ENCODE results near the gene BCO1.

The BCO1 gene

GRCh38 chr16:81310045-81310644 is 71.7 kb downstream of the BCO1 start:
- no peak for DNase-seq (ENCODE audit: low spot score)
- in situ Hi-C loops (cut with MboI; ENCODE audit: low sequenced_read_pairs, unreplicated experiment) = no loop called here
- TF ChIP-seq CTCF (IDR thresholded peaks at IDR 0.05; ENCODE audit: borderline replicate concordance, control extremely low read depth, extremely low read depth, insufficient read depth, missing control alignments) = no peak

DNA sequence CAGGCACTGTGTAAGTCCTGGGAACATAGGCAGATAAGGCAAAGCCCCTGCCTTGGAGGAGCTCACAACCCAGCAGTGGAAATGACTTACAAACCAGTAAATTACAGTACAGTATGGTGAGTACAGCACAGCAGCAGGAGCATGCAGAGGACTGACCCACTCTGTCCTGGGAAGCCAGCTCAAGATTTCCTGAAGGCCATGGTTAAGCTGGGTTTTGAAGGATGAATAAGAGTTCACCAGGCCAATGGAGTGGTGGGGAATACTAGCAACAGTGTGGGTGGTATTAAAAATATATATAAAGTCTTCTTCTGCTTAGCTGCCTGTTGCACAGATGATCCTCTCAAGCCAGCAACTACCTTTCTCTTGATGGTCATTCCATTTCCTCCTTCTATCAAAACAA is 73.3 kb downstream of the BCO1 start:
- in situ Hi-C loops (cut with MboI; ENCODE audit: low sequenced_read_pairs, unreplicated experiment) = no loop called here
- no peak for DNase-seq (ENCODE audit: low spot score)
- TF ChIP-seq CTCF (IDR thresholded peaks at IDR 0.05; ENCODE audit: borderline replicate concordance, control extremely low read depth, extremely low read depth, insufficient read depth, missing control alignments) = no peak

- in situ Hi-C loops (cut with MboI; ENCODE audit: low sequenced_read_pairs, unreplicated experiment) = no loop called here
- TF ChIP-seq CTCF (IDR thresholded peaks at IDR 0.05; ENCODE audit: borderline replicate concordance, control extremely low read depth, extremely low read depth, insufficient read depth, missing control alignments) = no peak
- no peak for DNase-seq (ENCODE audit: low spot score)
These were observed 75.5 kb downstream of the BCO1 start for GRCh38 chr16:81313701-81314602.

- no peak for TF ChIP-seq CTCF (IDR thresholded peaks at IDR 0.05; ENCODE audit: borderline replicate concordance, control extremely low read depth, extremely low read depth, insufficient read depth, missing control alignments)
- in situ Hi-C loops (cut with MboI; ENCODE audit: low sequenced_read_pairs, unreplicated experiment) = no loop called here
- DNase-seq (ENCODE audit: low spot score) = peak; percentile 94
These were observed 76.2 kb downstream of the BCO1 start, which contains the start of gene GAN for GRCh38 chr16:81314603-81315270. GAN (plus strand) TSS chr16:81314962; CDS start chr16:81315114, 152 bp downstream.

- TF ChIP-seq CTCF (IDR thresholded peaks at IDR 0.05; ENCODE audit: borderline replicate concordance, control extremely low read depth, extremely low read depth, insufficient read depth, missing control alignments) = no peak
- peak; percentile 61 for DNase-seq (ENCODE audit: low spot score)
- in situ Hi-C loops (cut with MboI; ENCODE audit: low sequenced_read_pairs, unreplicated experiment) = no loop called here
These were observed 77.0 kb downstream of the BCO1 start for GRCh38 chr16:81315271-81316175.

GRCh38 chr16:81316176-81316496 is 77.6 kb downstream of the BCO1 start:
- TF ChIP-seq CTCF (IDR thresholded peaks at IDR 0.05; ENCODE audit: borderline replicate concordance, control extremely low read depth, extremely low read depth, insufficient read depth, missing control alignments) = no peak
- DNase-seq (ENCODE audit: low spot score) = no peak
- in situ Hi-C loops (cut with MboI; ENCODE audit: low sequenced_read_pairs, unreplicated experiment) = no loop called here

Measured in GM13976 (cell line).